Left colon (tissue), 2 donors: ENCODE results near the gene SMC1A. TPM values are rescaled to one million over a fixed set of nuclear protein-coding genes. Genes with fewer than 3 reads are reported as not detected.
"Not testable (repeated sequence)": the region's sequence is repeated elsewhere in the genome, so short reads cannot be mapped to it uniquely, and the experiment has no call there.

ENCODE experiments used
- ATAC-seq: fragments of 200-7000 bp; cut with Tn5 transposase; one replicate; pipeline ENCODE4 v1.9.1; 2020; ENCODE audit warnings: mild to moderate bottlenecking, moderate library complexity
- DNase-seq, 2 donors: peaks; one replicate each; pipeline ENCODE4 v3.0.0-alpha.2; 2020
- intact Hi-C, 2 donors: fragments of 100-400 bp; cut with DNase I in 1 of 2; cut with micrococcal nuclease in 1 of 2; formaldehyde crosslinking; loops; one replicate each; pipeline versions ENCODE4 v1.11.2 to v1.14.0; 2022; cut with DNase I, micrococcal nuclease
- total RNA-seq, 2 donors: library from RNA; stranded (reverse); fragmentation: NEBNext Ultra II Directional; extraction: Animal tissue kit (Norgen Biotek cat#: 25700); gene quantifications; one replicate each; pipeline ENCODE4 v1.2.1, GENCODE V29; 2021
- donor health status: DM: no; HTN: no; CAD: no.
- donor health status: DM: yes; HTN: yes; CAD: no.

SMC1A gene
- total RNA-seq, 2 donors from 2014 or later, result 53.8 to 63.0 TPM

DNA sequence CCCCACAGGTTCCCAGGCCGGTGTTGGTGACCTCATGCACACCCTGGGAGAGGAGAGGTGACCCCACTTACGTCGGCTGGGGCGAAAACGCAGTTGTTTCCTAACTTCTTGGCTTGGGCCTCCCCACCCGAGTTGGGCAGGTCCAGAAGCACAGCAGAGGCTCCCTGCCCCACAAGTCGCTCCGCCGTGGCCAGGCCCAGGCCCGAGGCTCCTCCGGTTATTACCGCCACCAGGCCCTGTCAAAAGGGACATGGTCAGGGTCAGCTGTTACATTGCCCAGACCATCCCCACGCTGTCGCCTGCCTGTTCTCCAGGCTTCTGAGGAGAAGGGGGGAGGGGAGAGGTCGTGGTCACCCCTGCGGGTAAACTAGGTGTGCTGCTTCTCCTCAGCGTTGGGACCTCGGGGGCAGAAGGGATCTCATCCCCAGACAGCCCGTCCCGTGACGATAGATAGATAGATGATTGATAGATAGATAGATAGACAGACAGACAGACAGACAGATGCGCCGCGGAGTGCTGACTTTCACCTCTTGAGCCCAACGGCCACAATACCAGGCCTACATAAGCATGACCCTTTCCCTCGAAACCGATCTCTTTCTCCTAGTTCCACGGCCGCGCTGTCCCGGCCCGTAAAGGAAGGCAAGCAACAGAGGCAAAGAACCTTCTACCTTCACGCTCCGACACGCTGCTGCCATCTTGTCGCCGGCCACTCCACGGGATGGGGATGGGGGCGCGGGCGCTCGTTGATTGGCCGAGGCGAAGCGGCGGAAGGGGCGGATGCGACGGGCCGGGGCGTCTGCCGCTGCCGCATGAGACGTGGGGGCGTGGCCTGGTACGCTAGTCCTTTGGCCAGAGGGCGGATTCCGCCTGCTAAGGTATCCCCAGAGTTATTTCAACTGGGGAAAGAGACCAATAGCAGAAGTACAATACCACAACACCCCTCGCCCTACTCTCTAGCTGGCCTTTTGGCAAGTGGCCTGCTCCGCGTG, 11.5 kb upstream of the SMC1A start, which contains the start of gene HSD17B10:
Gene HSD17B10, minus strand, starts transcription at position 720 of the 989 bp plus-strand sequence. Its CDS starts 25 bp downstream, at position 695.
- peak; percentile 98 for ATAC-seq

DNA sequence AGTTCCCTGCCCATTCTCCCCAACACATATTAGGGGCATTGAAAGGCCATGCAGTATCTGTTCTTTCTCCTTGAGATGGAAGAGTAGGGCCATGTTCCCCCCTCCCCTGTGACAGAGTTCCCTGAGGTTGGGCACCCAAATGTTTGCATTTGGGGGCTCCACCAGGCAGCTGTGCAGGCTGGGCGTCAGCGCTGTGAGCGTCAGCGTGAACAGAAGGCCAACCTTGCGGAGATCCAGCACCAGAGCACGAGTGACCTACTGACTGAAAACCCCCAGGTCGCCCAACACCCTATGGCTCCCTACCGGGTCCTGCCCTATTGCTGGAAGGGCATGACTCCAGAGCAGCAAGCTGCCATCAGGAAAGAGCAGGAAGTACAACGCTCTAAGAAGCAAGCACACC, 7.8 kb upstream of the SMC1A start:
- ATAC-seq, result no peak
- intact Hi-C loops, result loop anchor here in 1 of 2 donors (10.0 kb wide), 1 partner anchor 115 kb away; no protein-coding TSS in a partner anchor
- no peak for DNase-seq

More for the DNA sequence above, 11.5 kb upstream of the SMC1A start, which contains the start of gene HSD17B10:
- intact Hi-C loops, result loop anchor here in 1 of 2 donors (10.0 kb wide), 1 partner anchor 119 kb away; no protein-coding TSS in a partner anchor
- DNase-seq, result peak; percentile 91 to 93

DNA sequence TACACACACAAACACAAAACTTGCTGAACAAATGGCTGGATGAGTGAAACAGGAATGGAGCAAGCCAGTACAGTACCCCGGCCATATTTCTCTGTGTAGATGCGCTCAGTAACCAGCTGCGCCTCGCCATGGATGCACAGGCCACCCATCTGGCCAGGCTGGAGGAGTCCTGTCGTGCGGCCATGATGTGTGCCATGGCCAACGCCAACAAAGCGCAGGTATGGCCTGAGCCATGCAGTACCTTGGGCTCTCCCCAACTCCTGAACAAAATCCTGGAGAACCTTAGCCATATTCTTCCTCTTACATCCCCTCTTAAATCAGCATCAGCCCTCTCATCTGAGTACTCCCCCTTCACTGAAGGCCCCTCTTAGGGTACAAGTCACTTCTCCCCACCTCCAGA, 7.3 kb upstream of the SMC1A start:
- DNase-seq (no peak), ATAC-seq (no peak)
- intact Hi-C loops, result loop anchor here in 1 of 2 donors (10.0 kb wide), 1 partner anchor 115 kb away; no protein-coding TSS in a partner anchor

DNA sequence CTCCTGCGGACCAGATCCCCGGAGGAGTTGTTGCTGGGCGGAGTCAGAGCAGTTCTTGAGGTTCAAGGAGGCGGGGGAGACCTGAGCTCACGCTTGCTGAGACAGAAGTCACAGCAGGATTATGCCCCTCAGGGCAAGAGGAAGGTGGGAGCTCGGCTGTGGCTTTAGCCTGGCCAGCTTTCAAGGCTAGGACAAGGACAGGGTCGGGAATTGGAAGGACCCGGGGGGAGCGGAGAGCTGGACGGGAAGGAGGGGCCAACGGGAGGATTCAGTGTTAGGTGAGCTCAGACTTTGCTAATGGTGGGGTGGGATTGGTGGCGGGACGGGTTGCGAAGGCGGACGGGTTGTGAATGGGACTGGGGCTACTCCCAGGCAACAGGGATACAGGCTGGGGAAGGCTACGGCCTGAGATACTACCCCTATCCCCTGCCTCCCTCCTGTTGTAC, 430 bp upstream of the SMC1A start, which contains the start of gene RIBC1:
Gene RIBC1, plus strand, starts transcription at position 13 of the 446 bp plus-strand sequence. CDS start 3,404 bp downstream, outside the sequence.
- DNase-seq (no peak), ATAC-seq (peak; percentile 4)
- intact Hi-C loops, result no loop called here

DNA sequence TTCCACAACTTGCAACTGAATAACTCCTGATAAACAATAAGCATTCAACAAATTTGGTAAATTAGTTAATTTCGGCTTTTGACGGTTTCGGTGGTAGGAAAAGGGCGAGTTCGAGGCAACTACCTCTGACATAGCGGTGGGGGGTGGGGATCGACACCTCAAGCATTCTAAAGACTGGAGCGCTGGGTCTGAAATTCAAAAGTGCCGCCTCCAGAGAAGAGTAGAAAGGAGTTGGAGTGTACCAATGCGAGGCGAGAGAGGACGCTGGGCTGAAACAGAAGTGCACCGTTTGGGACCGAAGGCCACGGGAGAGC, 725 bp downstream of the SMC1A start:
- peak; percentile 44 for ATAC-seq
- intact Hi-C loops, result no loop called here
- no peak for DNase-seq

DNA sequence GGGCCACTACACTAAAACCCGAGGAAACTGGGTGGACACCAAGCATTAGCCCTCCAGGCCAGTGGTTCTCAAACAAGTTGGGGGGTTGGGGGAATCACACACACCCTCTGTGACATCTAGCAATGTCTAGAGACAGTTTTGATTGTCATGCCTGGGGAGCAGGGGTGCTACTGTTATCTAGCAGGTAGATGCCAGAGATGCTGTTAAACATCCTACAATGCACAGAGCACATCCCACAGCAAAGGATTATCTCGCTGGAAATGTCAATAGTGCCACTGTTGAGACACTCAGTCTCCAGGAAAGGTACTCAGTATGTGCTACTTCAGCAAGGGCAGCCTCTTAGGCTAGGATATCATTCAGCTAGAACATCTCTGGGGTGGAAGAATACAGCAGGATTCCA, 1.3 kb downstream of the SMC1A start:
- no peak for DNase-seq
- intact Hi-C loops, result no loop called here

DNA sequence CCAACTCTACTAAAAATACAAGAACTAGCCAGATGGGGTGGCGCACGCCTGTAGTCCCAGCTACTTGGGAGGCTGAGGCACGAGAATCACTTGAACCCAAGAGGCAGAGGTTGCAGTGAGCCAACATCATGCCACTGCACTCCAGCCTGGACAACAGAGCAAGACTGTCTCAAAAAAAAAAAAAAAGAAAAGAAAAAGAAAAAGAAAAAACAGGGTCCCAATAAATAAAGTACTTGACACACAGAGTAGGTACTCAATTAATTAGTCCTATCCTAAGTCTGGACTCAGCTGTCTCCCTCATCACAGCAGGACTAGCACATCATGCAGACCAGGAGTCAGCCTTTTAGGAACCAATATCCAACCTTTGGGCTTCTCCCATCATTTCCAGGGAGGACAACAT, 2.1 kb downstream of the SMC1A start:
- DNase-seq, intact Hi-C loops, ATAC-seq: not testable (repeated sequence)

More for the DNA sequence above, 1.3 kb downstream of the SMC1A start:
- ATAC-seq, result no peak

DNA sequence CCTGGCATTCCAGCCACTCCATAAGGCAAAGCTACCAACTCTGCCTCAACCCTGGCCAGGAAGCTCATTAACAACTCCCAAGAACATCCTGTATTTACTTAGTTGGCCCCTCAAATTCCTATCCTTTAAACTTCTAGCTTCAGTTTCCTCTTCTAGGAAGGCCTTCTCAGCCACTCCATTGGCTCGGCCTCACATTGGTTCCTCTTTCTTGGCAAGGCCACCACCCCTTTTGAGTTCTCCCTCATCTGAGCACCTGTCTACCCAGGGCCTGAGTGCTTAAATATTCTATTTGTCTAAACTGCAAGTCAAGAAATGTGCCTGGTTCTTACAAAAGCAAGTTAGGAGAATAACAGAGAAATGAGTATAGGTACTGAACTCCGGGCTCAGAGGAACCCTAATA, 10.0 kb downstream of the SMC1A start:
- ATAC-seq, result no peak
- DNase-seq, result no peak
- intact Hi-C loops, result no loop called here

DNA sequence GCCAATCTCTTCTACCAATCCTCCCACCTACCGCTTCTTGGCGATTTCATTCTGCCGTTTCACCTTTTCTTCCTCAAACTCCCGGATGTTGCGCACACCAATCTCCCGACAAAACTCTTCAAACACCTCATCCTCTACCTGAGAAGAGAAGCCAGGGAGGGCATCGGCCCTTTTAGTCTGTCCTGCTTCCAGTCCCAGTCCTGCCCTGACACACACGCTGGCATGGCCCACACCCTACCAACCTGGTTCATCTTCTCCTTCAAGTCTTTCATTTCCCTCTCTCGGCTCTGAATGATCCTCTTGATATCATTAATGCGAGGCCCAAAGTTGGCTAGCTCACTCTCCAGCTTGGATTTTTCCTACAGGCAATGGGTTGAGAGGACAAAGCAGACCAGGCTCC, 18.9 kb downstream of the SMC1A start:
- no peak for ATAC-seq
- intact Hi-C loops, result no loop called here

DNA sequence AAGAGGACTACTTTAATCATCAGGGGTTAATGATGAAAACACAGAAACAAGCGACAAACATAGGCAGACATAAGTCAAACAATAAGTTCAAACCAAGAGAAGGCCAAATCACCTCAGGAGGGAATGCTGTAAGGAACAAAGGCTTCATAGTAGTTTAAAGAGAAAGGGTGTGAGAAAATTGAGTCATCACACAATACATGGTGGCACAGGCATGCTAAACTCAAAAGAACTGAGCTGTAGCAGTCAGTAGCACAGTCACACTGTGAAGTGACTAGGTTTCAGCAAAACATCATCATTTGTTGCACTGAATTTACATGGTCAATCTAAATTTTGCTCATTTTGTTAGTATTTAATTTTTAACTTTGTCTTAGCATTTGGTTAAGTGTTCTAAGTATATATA, 24.2 kb downstream of the SMC1A start:
- ATAC-seq (no peak), DNase-seq (no peak)
- intact Hi-C loops, result no loop called here

More for the DNA sequence above, 18.9 kb downstream of the SMC1A start:
- DNase-seq, result no peak

DNA sequence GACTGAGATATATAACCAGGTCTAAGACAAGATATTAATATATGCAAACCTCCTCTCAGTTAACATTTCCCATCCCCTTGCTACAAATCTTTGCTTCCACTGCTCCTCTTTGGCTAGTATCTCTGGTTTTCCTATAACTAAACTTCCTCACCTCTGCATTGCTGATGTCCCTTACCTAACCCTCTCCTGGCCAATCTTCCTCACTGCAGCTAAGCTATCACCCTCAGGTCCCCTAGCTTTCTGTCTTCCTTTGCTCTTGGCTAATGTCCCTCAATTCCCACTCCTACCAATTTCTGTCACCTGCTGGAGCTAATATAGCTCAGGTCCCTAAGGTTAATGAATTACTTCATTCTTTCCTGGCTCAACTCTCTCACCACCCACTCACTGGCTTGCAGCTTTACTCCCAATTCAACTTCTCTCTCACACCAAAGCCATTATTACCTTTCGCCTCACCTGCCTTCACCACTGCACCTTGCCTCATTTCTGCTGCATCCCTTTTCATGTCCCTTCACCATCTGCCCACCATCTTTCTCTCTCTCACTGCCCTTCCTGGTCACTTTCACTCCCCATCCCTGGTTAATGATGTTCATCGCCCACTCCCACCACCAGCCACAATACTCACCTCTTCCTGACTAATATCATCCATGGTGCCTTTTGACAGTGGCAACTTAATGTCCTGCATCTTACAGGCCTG, 26.7 kb downstream of the SMC1A start:
- ATAC-seq (no peak), DNase-seq (no peak)
- intact Hi-C loops, result no loop called here

DNA sequence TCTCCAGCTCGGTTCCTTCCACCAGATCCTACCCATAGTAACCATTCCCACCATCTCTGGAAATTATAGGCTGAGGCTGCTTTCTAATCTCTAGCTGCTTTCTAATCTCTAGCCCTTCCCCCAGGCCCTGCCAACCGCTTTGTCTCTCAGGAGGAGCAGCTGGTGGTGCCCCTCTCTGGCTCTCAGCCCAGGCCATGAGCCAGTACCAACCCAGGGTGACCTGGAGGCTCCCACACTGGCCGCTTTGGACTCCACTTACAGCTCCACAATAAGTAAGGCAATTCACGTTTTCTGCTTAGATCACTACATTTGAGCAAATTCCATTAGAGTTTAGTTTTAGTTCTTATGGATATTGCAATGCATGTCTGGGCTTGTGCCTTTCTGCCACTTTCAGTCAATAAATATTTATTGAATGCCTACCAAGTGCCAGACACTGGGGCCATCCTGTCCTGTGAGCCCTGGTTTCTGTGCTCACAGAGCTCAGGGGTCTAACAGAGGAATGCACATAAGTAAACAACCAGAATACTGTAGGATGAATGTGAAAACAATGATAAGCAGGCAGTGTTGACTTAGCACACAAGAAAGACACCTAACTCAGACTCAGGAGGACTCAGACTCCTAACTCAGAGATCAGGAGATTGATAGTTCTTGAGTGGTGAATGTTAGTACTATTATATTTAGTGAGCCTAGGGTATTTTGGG, 38.9 kb downstream of the SMC1A start:
- ATAC-seq (no peak), DNase-seq (no peak)
- intact Hi-C loops, result no loop called here

DNA sequence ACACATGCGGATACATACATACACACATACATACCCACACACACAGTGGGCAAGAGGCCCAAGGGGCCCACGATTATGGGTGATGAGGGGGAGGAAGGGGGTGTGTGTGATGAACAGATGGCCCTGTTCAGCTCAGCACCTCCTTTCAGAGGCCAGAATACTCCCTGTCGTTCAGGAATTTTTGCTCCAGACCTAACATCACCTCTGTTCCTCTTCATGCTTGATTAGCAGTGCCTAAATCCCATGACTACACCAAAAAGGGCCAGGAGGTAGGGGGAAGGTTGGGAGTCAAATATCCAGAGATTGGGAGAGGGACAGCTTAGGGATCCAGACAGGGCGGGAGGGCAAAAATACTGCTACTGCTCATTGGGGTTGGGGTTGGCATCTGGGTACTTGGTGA, 42.7 kb downstream of the SMC1A start:
- DNase-seq (no peak), ATAC-seq (no peak)
- intact Hi-C loops, result no loop called here

DNA sequence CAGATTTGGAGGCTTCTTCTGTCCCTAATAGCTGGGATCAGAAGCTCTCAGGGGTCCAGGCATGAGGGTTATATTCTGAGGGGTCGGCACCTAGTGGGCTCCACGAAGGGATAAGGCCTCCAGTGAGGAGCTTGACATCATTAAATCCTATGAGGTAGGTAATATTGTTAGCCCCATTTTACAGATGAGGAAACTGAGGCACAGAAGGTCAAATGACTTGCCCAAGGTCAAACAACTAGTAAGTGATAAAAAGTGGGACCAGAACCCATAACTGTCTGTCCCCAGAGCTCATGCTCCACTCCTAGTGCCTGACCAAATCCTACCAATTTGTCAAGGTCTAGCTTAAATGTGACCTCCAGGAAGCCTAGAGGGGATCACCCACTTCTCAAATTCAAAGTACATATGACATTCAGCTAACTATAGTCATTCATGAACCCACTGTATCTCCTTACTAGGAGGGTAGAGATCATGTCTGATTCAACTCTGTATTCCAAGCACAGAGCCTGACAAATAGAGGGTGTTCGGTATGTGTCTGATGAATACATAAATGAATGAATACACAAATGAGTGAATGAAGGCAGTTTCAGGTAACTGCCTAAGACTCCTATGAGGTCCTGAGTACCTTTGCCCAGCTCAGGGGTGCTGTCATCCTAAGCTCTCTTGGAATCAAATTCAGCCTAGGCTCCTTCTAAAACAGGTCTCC, 43.3 kb downstream of the SMC1A start:
- ATAC-seq (no peak), DNase-seq (no peak)
- intact Hi-C loops, result no loop called here

DNA sequence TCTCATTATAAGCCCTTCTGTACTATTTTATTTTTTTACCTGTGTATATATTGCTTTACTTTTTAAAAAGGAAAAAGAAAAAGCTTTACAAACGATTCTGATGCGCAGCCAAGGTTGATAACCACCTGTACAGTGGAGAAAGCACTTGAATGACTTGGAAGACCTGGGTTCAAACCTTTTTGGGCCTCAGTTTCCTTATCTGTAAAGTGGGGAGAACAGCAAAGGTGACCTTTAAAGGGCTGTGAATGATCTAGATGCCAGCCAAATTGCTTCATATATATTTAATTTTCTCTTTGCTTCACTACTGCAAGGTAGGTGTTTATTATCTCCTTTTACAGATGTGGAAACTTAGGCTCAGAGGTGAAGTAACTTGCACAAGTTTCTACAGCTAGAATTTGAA, 45.0 kb downstream of the SMC1A start:
- ATAC-seq (no peak), DNase-seq (no peak)
- intact Hi-C loops, result no loop called here

DNA sequence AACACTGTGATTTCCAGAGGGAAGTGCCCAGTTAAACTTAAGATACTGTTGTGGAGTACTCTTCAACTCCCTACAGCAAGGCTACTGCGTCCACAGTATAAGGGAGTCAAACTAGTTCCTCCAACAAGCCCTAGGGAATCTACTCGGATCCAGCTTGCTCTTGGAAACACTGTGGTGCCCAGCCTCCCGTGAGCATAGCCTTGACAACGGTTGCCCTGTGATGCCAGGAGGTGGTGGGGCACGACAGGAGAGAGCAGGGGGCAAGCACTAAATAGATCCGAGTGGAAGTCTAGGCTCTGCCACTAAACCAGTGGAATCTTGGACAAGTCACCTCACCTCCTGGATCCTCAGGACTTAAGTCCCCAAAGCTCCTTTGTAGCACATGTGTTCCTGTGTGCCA, 45.6 kb downstream of the SMC1A start:
- no peak for ATAC-seq
- intact Hi-C loops, result no loop called here

DNA sequence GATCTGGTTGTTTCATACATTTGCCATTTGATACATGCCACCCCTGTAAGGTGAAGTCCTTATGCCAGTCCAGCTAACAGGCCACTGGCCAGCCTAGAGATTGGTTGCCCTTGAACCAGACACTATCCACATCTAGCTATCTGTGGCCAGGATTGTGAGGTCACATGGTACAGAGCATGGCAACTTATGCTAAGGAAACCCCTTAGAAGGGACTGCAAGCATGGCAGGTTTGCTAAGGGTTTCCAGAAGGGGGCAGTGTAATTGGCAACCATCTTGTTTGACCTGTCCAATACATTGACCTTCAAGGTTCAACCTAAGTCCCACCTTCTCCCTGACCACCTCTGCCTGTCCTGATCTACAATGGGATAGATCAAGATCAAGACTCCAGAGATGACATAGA, 47.5 kb downstream of the SMC1A start:
- intact Hi-C loops, result no loop called here
- DNase-seq (no peak), ATAC-seq (no peak)

More for the DNA sequence above, 45.6 kb downstream of the SMC1A start:
- DNase-seq, result no peak

DNA sequence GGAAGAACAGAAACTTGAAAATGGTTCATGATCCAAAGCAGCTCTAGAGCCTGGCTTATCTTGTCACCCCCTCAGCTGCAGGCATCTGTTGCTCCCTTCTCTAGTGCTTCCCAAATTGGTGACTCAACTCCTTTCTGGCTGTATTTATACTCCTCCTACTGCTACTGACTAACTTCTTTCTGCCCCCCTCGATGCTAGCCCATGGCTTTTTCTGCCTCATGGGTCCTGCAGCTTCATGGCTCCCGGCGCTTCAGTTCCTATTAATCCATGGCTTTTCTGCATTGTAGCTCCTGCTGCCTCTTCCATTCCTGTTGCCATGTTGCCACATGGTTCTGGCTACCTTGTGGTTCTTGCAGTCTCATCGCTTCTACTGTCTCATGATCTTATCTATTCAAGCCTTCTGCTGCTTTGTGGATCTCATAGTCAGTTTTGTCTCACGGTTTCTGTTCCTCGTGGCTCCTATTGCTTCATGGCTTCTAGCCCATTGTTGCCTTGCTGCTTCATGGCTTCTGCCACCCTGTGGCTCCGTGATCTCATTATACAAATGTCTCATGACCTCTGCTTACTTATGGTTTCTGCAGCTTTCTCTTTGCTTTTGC, 48.1 kb downstream of the SMC1A start:
- DNase-seq (no peak), ATAC-seq (no peak)
- intact Hi-C loops, result no loop called here
